Liver (tissue), 3 donors: ENCODE data around the gene SEZ6.

ENCODE experiments used
- HNF4G ChIP-seq: IDR thresholded peaks from 2 replicates; pipeline ENCODE4 v1.6.1; 2016; ENCODE audit warnings: antibody characterized with exemption
- JUND ChIP-seq, 2 donors: IDR thresholded peaks; 2 replicates each; pipeline ENCODE4 v1.6.1; 2016; ENCODE audit warnings: antibody characterized with exemption in 2 of 2
- RXRA ChIP-seq, 2 donors: IDR thresholded peaks; 2 replicates each; pipeline ENCODE4 v1.6.1; 2017 to 2018; ENCODE audit warnings: antibody characterized with exemption in 2 of 2, mild to moderate bottlenecking in 1 of 2
- YY1 ChIP-seq: IDR thresholded peaks from 2 replicates; pipeline ENCODE4 v1.6.1; 2016; ENCODE audit warnings: antibody characterized with exemption, mild to moderate bottlenecking
- TF ChIP-seq, protein P1 (sequence below): fragments of 150-350 bp; IDR thresholded peaks from 2 replicates; pipeline ENCODE4 v1.5.1; 2017; ENCODE audit warnings: improper control_type of control experiment, low read depth, low read length; ENCODE audit not compliant: missing input control
- donor health status: healthy.
- donor health status: healthy.

- TF ChIP-seq, protein P1, sequence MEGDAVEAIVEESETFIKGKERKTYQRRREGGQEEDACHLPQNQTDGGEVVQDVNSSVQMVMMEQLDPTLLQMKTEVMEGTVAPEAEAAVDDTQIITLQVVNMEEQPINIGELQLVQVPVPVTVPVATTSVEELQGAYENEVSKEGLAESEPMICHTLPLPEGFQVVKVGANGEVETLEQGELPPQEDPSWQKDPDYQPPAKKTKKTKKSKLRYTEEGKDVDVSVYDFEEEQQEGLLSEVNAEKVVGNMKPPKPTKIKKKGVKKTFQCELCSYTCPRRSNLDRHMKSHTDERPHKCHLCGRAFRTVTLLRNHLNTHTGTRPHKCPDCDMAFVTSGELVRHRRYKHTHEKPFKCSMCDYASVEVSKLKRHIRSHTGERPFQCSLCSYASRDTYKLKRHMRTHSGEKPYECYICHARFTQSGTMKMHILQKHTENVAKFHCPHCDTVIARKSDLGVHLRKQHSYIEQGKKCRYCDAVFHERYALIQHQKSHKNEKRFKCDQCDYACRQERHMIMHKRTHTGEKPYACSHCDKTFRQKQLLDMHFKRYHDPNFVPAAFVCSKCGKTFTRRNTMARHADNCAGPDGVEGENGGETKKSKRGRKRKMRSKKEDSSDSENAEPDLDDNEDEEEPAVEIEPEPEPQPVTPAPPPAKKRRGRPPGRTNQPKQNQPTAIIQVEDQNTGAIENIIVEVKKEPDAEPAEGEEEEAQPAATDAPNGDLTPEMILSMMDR, result no peak
- TF ChIP-seq RXRA (IDR thresholded peaks at IDR 0.05), result no peak
- TF ChIP-seq HNF4G, result no peak
- no peak for TF ChIP-seq YY1
- TF ChIP-seq JUND (IDR thresholded peaks at IDR 0.05), result no peak
Observed at GRCh38 chr17:28907709-28908475, 97.9 kb downstream of the SEZ6 start.
